ENCODE data around the gene ANKS1B.

Gene ANKS1B

GRCh38 chr12:99119449-99119848 is 865.3 kb downstream of the ANKS1B start:
- ATAC-seq: no peak
- TF ChIP-seq ZNF565 (CRISPR knock-in tag; conservative IDR thresholded peaks at IDR 0.05; ENCODE audit: low read depth) (no peak), TOX (CRISPR knock-in tag; IDR thresholded peaks at IDR 0.05; ENCODE audit: borderline replicate concordance) (no peak), ISL1 (CRISPR knock-in tag; IDR thresholded peaks at IDR 0.05) (no peak), GLIS3 (CRISPR knock-in tag; IDR thresholded peaks at IDR 0.05) (no peak), ARNTL (CRISPR knock-in tag; IDR thresholded peaks at IDR 0.05; ENCODE audit: borderline replicate concordance, low read depth) (no peak), ESRRG (CRISPR knock-in tag; IDR thresholded peaks at IDR 0.05) (no peak), PATZ1 (CRISPR knock-in tag; IDR thresholded peaks at IDR 0.05; ENCODE audit: borderline replicate concordance) (no peak), SNAI2 (CRISPR knock-in tag; IDR thresholded peaks at IDR 0.05) (no peak), OSR1 (CRISPR knock-in tag; IDR thresholded peaks at IDR 0.05) (no peak), CREB5 (CRISPR knock-in tag; IDR thresholded peaks at IDR 0.05; ENCODE audit: low read depth) (no peak), TSHZ2 (CRISPR knock-in tag; IDR thresholded peaks at IDR 0.05) (no peak), ZC3H10 (CRISPR knock-in tag; IDR thresholded peaks at IDR 0.05) (no peak), ZFP3 (CRISPR knock-in tag; IDR thresholded peaks at IDR 0.05) (no peak), TCF4 (CRISPR knock-in tag; IDR thresholded peaks at IDR 0.05; ENCODE audit: borderline replicate concordance) (no peak), ZFP30 (CRISPR knock-in tag; IDR thresholded peaks at IDR 0.05) (no peak), RARB (CRISPR knock-in tag; IDR thresholded peaks at IDR 0.05) (no peak), PPARA (CRISPR knock-in tag; IDR thresholded peaks at IDR 0.05; ENCODE audit: borderline replicate concordance) (no peak), ZNF8 (CRISPR knock-in tag; IDR thresholded peaks at IDR 0.05) (no peak), CSDC2 (CRISPR knock-in tag; IDR thresholded peaks at IDR 0.05) (no peak), POU6F1 (CRISPR knock-in tag; IDR thresholded peaks at IDR 0.05; ENCODE audit: borderline replicate concordance, low read depth) (no peak)

- TF ChIP-seq ZNF565 (CRISPR knock-in tag; conservative IDR thresholded peaks at IDR 0.05; ENCODE audit: low read depth): no peak
- no peak for ATAC-seq
These were observed 873.1 kb downstream of the ANKS1B start for GRCh38 chr12:99111600-99111999.

- no peak for TF ChIP-seq ZC3H10 (CRISPR knock-in tag; IDR thresholded peaks at IDR 0.05)
- no peak for TF ChIP-seq TCF4 (CRISPR knock-in tag; IDR thresholded peaks at IDR 0.05; ENCODE audit: borderline replicate concordance)
- no peak for TF ChIP-seq ISL1 (CRISPR knock-in tag; IDR thresholded peaks at IDR 0.05)
- TF ChIP-seq CSRNP3 (CRISPR knock-in tag; IDR thresholded peaks at IDR 0.05): no peak
- no peak for TF ChIP-seq BACH2 (CRISPR knock-in tag; IDR thresholded peaks at IDR 0.05; ENCODE audit: borderline replicate concordance)
- TF ChIP-seq SNAI2 (CRISPR knock-in tag; IDR thresholded peaks at IDR 0.05): no peak
- TF ChIP-seq RARB (CRISPR knock-in tag; IDR thresholded peaks at IDR 0.05): no peak
- no peak for TF ChIP-seq ZFP30 (CRISPR knock-in tag; IDR thresholded peaks at IDR 0.05)
- no peak for TF ChIP-seq ZNF70 (CRISPR knock-in tag; IDR thresholded peaks at IDR 0.05)
- TF ChIP-seq PATZ1 (CRISPR knock-in tag; IDR thresholded peaks at IDR 0.05; ENCODE audit: borderline replicate concordance): no peak
- no peak for TF ChIP-seq POU6F1 (CRISPR knock-in tag; IDR thresholded peaks at IDR 0.05; ENCODE audit: borderline replicate concordance, low read depth)
- TF ChIP-seq ARNTL (CRISPR knock-in tag; IDR thresholded peaks at IDR 0.05; ENCODE audit: borderline replicate concordance, low read depth): no peak
- TF ChIP-seq ZFP3 (CRISPR knock-in tag; IDR thresholded peaks at IDR 0.05): no peak
- no peak for ATAC-seq
These were observed 873.9 kb downstream of the ANKS1B start for GRCh38 chr12:99110868-99111267.
